HPDE6-E6E7 (cell line): ENCODE measurements around the gene MRPS18B.

ENCODE experiments used
- DNase-seq: peaks from one replicate; pipeline ENCODE4 v3.0.0; 2011; ENCODE audit warnings: missing footprints; ENCODE audit errors: extremely low spot score

The MRPS18B gene

DNA sequence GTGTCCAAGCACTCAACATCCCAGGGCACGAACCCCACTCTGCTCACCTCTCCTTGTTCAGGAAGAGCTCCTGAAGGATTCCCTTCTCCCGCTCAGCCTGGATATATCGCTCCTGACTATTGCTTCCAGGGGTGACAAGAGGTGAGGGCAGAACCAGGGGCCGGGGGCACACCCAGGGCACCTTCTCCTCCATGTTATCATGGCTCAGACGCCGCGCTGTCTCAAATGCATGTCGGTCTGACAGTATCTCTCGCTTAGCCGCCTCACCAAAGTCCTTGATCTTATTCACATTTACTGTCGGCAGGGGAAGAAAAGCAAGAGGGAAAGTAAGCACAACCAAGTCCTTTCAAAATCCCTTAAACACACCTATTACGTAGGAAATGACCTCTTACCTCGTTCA, 13.7 kb upstream of the MRPS18B start:
- DNase-seq, result no peak

DNA sequence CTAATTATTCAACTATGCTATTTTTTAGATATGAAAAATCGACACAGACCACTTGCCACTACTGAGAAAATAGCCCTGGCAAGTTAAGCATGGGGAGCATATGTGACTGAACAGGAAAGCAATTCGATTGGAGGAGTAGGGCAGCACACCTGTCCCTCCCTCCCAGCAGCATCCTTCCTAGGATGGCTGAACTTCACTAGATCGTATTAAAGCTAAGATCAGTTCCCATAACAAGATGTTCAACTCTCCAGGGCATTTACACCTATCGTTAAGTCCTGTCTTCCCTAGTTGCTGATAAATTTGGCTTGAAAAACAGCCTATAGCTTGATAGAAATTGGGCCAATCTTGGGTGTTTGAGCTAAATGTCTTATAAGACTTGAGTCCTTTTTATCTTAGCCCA, 7.6 kb upstream of the MRPS18B start:
- DNase-seq, result no peak

DNA sequence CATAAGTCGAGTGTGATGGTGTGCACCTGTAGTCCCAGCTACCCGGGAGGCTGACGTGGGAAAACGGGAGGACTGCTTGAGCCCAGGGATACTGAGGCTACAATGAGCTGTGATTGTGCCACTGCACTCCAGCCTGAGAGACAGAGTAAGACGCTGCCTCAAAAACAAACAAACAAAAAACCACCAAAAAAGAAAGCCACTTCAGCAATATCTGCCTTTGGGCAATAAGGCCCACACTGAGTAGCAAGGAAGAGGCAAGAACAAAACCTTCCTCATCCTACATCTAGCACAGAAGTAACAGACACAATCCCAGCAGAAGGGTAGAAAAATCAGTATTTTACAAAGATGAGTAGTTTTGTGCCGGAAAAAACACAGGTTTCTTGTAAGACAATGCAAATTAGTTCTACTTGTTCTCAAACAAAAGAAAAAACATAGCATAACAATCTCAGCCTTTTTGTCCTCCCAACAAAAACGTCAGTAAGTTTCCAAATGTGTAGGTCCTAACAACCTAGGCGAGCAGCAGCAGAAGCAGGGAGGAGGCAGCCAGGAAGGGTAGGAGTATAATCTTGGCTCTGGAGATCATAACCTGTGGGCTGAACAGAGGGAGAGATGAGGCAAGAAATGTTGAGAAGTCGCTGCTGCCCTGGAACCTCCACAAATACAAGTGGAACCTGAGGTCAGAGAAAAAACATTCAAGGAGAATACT, 6.3 kb upstream of the MRPS18B start:
- no peak for DNase-seq

DNA sequence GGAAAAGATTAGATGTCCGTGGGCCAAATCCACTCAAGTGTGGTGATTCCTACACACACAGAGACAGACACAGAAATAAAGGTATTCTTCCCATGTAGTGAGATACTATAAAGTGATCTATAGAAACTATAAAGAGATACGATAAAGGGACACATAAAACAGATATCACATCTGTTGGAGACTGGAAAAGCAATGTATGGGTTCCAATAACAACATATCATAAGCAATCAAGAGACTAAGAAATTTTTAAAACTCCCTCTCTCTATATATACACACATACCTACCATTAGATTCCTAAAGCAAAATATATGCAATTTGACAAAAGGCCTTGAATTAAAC, 5.8 kb upstream of the MRPS18B start:
- DNase-seq, result no peak

DNA sequence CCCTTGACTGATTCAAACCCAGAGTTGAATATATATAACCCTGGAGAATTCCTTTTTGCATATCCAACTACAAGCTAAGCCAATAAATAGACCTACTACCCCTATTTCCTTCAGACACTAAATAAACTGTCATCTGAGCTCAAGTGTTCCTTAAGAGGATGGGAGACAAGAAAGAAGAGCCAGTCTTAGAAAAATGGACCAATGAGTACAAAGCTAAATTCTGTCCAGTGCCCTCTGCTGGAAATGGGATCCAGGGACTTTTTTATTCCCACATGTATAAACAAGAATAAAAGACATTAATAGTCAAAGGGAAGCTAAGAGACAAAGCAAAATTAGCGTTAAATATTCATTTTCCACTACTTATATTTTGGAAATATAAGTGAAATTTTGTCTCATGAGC, 5.4 kb upstream of the MRPS18B start:
- DNase-seq, result no peak

DNA sequence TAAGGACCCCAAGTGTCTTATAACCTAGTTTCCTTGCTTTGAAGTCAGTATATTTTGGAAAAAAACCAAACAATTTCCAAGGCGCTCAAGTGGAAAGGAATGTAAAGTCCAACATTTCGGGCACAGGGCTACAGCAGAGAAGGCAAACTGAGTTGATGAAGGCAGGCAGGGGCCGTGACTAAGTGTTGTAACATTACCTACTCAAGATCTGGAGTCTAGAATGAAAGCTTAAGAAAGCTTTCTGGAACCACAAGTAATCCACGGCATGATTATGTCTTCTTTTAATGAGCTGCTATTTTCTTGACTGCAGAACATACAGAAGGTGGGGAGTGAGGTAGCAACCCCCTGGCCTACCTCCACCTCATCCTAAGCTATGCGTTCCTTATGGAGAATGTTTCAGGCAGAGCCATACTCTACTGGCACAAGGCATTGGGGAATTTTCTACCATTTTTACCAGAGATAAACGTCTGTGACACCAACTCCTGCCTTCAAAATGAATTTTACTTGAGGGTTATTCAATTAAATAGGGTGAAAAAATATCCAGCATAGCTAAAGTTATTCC, 4.9 kb upstream of the MRPS18B start:
- DNase-seq, result no peak

DNA sequence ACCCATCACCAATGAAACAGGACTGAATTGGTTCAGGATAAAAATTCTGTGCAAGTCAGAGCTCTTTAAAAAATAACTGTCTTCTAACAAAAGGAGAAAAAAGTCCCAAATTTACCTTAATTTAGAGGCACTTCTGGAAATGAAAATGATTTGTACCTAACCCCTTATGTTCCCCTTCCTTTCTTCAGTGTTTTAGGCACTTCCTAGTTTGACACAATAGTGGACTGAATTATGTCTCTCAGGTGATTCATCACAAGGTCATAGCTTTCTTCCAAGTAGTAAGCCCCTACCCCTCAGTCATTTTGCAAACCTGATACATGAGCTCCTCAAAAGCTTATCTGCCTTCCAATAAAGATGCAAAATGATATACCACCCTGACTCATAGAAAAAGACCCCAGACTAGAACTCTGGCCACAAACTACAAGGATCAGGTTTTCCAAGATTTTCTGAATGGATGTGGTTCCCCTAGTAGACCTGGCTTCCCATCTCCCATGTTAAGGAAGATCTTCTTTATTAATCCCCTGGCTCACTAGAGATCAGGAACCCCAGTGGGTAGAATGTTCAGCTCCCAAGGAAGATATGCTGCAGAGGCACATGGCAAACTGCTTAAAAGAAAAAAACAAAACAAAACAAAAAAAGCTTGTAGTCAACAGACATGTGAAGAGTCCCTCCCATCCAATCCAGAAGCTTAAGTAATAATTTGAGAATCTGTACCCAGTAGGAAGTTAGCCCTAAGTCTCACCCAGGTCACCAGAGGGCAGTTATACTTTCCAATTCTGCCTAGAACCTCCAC, 4.2 kb upstream of the MRPS18B start:
- no peak for DNase-seq

DNA sequence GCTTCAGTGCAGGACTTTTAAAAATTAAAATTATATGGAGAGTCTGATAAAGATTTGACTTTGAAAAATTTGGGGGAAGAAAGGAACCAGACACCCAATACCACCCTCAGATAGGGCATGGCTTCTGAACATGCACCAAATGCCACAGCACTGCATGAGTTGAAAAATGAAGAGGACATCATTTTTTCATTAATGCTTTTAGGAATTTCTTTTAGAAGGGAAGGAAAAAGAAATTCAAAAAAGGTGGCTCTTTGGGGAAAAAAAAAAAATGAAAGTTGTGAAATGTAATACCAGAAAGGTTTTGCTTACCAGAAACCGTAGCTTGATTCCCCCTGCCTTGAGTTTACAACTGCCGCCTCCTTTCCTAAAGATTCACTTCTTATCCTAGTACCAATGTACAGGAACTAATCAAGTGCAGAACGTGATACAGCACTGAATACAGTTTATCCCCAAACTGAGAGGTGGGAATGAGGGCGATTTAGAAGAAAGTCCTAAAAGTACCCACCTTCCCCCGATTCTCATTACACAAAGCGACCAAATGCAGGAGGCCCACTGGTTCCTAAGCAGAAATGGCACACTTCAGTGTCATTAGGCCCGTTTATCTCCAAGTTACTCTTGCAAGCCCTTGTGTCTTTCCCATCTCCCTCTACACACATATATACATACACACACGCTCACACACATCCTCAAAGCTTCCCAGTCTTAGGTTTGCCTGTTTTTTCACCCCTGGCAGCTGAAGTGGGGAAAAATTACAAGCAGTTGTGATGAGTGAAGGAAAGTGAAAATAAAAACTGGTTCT, 3.4 kb upstream of the MRPS18B start:
- no peak for DNase-seq

DNA sequence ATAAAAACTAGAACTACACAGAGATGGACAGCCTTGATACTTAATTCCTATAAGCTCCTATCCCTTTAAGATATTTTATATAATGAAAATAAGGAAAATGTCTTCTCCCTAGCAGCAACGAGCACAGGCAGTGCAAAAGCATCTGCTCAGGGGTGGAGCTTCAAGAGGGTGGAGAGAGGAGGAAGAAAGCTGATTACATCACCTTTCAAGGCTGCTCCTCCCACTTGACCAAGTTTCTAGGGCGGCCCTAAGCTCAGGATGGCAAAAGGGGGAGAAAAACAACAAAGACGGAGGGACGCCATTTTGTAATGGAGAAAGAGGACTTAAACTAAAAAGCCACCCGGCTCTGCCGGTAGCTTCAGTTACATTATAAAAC, 2.8 kb upstream of the MRPS18B start:
- peak; percentile 80 for DNase-seq

DNA sequence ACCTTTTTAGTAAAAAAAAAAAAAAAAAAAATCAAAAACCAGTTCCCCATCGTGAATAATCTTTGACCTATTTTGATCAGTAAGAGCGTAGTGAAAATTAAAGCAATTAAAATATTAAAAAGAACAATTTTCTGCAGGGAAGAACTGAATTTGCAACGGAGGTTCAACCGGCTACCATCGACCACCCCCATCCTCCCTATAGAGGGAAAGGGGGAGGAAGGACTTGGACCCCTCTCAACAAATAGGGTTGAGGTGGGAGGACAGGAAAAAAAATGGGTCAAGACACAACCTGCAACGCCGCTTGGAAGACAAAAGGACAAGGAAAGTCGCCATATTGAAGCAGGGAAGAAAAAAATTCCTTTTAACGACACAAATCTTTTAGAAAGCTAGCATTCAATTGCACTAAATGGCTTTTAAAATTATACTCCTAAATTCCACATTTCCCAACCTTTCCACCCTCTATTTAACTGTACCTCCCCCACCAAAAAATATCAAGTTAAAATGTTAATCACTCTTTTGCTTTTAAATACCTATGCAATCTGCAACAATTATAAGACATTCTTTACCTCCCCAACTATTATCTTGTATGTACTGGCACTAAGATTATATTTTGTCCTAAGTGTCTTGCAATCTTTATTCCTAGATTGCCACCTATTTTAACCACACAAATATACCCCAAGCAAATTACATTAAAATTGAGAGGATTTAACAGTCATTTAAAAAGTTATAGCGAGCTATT, 2.3 kb upstream of the MRPS18B start:
- DNase-seq, result no peak

DNA sequence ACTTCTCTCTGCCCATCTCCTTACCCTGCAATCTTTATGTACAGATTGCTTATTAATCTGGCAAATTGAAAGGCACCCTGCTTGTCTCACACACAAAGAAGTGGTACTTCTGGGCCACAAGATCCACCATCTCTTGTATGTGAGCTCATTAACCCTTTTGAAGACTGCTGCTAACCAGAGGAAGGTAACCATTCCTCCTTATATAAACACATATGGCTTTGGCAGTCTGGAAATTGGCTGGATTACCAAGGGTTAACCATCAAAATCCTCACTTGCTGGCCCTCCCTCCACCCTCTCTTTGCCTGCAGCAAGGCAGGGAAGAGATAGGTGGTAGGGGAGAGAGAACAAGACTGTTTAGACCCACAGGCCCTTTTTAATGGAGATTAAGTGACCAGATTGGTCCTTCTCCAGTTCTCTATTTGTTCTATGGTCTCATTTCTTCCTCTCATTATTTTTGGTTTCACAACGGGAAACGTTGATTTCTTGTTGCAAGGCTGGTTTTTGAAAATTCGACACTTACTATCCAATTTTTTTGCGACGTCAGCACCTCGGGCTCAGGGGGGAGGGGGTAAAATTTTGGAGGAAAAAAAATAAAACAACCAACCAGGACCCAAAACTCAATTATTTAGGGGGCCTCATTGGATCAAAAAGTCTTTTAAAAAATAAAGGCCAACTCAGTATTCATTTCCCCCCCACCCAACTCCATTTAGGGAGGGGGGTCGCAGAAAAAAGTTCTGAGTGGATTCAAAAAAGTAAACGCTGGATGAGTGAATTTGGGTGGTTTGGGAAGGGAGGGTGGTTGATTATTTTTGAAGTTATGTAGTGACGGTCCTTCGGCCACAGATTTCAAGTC, 1.5 kb upstream of the MRPS18B start:
- no peak for DNase-seq

DNA sequence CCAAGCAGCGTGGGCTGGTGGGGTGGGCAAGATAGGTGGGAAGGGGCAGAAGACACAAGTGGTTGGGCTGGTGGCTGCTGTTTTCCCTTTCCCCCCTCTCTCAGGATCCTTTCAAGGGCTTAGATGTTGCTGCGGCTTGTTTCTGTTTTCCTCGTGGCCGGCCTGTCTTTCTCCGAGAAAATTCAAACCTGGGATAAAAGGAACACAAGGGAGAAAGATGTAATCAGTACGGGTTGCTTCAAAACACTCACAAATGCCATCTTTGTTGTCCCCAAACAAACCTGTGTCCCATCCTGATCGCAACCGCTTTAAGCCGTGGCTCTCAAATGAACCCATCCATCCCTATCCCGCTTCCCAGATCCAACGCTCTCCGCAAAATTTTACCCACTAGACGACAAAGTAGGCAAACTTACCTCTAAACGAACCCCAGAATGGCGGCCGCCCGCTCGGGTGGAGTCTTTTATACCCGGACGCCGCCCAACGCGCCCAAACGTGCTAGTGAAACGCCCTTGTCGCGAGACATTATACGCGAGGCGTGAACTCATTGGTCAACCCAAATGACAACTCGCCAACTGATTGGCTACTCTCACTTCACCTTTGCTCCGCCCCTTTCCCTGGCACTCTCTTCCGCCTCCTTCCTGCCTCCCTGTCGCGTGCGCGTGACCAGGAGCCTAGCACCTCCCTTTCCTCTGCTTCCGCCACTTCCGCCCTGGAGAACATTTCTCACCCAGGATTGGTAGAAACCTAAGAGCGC, 652 bp upstream of the MRPS18B start, which contains the start of gene PPP1R10:
Gene PPP1R10, minus strand, starts transcription at position 433 of the 754 bp plus-strand sequence. CDS start 7,299 bp downstream, outside the sequence.
- DNase-seq, result peak; percentile 93

DNA sequence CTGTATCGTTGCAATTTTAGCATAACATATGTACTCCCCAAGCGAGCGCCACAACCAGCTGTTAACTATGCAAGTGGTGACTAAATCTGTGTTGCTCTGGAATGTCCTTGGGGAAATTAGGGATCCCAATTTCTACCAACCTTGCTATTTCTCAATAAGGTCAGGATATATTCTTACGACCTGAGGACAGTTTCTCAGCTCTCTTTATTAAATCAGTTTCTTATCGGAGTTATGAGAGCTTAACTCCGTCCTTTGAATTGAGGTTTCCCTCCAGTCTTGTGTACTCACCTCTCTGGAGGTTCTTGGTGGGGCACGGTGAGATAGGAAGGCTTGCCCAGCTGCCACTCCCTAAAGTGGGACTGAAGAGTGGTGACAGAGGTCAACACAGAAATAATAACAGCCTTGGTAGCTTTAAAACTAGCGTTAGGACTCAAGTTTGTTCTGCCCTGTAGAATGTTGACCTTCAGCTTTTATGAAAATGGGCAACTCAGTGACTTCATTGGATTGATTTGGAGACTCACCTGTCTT, 694 bp downstream of the MRPS18B start:
- DNase-seq, result no peak

DNA sequence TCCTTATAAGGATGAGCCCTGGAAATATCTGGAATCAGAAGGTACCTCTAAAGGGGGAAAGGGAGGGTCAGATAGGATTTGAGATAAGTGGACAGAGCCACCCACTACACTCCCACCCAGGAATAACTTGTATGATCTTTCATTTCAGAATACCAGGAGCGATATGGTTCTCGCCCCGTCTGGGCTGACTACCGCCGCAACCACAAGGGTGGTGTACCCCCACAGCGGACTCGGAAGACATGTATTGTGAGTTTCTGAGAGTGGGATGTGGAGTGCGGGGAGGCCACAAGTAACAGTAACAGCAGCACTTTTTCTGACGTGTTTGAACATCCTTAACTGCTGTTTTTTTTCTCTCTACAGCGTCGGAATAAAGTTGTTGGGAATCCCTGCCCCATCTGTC, 1.9 kb downstream of the MRPS18B start:
- no peak for DNase-seq

DNA sequence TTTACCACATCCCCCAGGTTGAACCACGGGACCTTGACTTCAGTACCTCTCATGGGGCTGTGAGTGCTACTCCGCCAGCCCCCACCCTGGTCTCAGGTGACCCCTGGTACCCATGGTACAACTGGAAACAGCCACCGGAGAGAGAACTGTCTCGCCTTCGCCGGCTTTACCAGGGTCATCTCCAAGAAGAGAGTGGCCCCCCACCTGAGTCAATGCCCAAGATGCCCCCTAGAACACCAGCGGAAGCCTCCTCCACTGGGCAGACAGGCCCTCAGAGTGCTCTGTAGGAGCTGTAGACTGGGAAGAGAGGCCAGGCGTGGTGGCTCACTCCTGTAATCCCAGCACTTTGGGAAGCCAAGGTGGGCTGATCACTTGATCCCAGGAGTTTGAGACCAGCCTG, 7.9 kb downstream of the MRPS18B start:
- no peak for DNase-seq

DNA sequence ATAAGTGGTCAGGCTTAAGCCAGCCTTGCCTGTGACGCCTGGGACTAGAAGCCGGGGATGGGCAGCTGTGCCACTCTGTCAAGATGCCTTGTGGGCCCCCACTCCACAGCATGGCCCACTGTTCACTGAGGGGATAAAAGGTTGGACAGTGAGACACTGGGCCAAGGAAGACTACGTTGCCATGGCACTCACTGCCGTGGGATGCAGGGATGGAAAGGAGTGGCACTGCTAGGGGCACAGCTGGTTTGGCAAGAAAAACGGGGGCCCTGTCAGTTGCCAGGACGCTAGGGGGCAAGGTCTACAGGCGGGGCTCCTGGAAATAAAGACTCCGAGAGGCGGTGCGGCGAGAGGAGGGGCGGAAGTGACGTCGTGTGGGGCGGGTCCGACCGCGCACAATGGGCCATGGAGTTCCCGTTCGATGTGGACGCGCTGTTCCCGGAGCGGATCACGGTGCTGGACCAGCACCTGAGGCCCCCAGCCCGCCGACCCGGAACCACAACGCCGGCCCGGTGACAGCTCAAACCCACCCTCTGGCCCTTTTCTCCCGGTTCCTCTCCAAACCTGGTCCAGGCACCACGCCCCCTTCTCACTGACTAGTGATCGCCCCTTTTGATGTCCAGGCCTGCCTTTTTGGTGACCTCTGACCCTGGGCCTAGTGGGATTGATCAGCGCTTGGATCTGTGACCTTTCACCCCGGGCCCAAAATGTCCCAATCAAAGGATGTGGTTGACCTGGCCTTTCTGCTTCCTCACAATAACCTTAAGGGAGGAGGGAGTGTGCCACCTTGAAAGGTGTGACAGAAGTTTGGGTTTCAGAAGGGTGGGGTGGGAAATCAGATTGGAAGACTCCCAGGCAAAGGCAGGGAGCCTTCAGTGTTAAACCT, 9.1 kb downstream of the MRPS18B start, which contains the start of gene ATAT1:
Gene ATAT1, plus strand, starts transcription at position 391 of the 883 bp plus-strand sequence.
- DNase-seq, result peak; percentile 90

DNA sequence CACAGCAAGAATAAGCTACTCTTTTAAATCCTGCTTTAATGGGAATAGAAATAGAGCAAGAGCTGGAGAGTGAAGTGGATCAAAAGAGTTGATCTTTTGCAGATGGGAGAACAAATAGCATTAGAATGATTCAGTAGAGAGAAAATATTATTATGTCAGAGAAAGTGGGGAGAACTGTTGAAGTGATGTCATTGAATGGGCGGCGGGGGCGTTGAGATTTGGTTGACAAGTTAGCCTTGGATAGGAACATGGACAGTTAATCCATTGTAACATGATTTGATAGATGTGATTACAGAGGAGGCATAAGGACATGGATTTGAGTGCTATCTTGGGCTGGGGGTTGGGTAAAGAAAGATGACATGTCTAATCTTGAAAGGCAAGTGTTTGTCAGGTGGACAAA, 18.2 kb downstream of the MRPS18B start:
- DNase-seq, result no peak

DNA sequence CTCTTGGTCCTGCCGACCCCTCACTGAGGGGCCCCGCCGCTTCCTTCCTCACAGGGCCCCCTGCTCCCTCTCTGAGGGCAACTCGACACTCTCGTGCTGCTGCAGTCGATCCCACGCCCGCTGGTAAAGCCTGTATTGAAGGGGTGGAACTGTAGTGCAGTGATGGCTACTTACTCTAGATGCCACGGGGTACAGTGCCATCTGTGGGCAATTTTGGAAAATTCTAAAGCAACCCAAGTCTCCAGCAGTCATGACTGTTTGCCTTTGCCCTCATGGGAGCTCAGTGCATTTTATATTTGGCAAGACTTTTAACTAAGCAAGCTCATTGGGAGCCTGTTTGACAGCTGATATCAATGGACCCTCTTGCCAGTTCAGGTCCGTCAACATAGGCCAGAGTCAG, 22.8 kb downstream of the MRPS18B start:
- DNase-seq, result no peak

DNA sequence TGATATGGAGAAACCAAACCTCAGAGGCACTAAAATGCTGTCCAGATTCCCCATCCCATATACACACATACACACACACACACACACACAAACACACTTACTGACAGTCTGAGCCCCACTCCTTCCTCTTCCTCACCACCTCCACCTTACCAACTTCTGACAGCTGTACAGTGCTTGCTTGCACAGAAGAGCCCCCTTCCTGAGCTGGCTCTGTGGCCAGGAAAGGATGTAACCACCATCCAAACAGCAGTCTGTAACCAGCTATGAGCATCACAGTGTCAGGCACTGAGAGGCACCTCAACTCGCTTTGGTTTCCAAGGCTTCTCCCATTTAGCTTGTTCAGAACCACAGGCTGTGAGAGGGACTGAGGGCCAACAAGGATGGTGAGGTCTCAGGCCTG, 23.4 kb downstream of the MRPS18B start:
- no peak for DNase-seq
